H1 (cell line): ENCODE results near the gene LANCL1. TPM values are rescaled to one million over a fixed set of nuclear protein-coding genes. Genes with fewer than 3 reads are reported as not detected.

Experiments
- CTCF ChIA-PET: fragments of 300-600 bp; sonication (Branson Sonifier 250); formaldehyde crosslinking; loops from one replicate; lab custom pipeline; 2021; ENCODE audit not compliant: partially characterized antibody; lab: Charles Lee
- POLR2A ChIA-PET: fragments of 300-600 bp; sonication (Branson Sonifier 250); formaldehyde crosslinking; loops from one replicate; lab custom pipeline; 2021; ENCODE audit warnings: inconsistent platforms; ENCODE audit not compliant: partially characterized antibody; lab: Charles Lee
- DNase-seq, 2 experiments: peaks; one replicate each; pipeline versions ENCODE4 v3.0.0 to v3.0.0-alpha.2; 2010 to 2022; ENCODE audit warnings: low spot score in 2 of 2, low read depth in 1 of 2, mixed read lengths in 1 of 2
- FAIRE-seq: peaks from 2 replicates; lab custom pipeline; 2011; peaks lifted over from hg19 to GRCh38; lab: Jason Lieb, UNC
- H2AFZ ChIP-seq: 2 replicates; pipeline ENCODE4 v1.8.1; 2012; ENCODE audit warnings: low read length, inconsistent platforms
- H2AK5ac ChIP-seq: 2 replicates; pipeline ENCODE4 v1.6.1; 2013; ENCODE audit warnings: low read depth, low read length
- H2BK120ac ChIP-seq: replicated peaks from 2 replicates; pipeline ENCODE3; 2013; ENCODE audit warnings: low read depth, low read length, inconsistent platforms
- H2BK12ac ChIP-seq: 2 replicates; pipeline ENCODE4 v1.6.1; 2013; ENCODE audit warnings: low read depth, low read length
- H2BK15ac ChIP-seq: 2 replicates; pipeline ENCODE4 v1.6.1; 2013; ENCODE audit warnings: low read length
- H2BK20ac ChIP-seq: 2 replicates; pipeline ENCODE4 v1.6.1; 2013; ENCODE audit warnings: low read length
- H2BK5ac ChIP-seq: 2 replicates; pipeline ENCODE4 v1.6.1; 2013; ENCODE audit warnings: low read depth, low read length
- H3K14ac ChIP-seq: 2 replicates; pipeline ENCODE4 v1.6.1; 2013; ENCODE audit warnings: inconsistent platforms; ENCODE audit not compliant: insufficient read length
- H3K18ac ChIP-seq: 2 replicates; pipeline ENCODE4 v1.6.1; 2013; ENCODE audit warnings: low read length; ENCODE audit errors: extremely low read depth
- H3K23ac ChIP-seq: 2 replicates; pipeline ENCODE4 v1.6.1; 2013; ENCODE audit warnings: inconsistent platforms; ENCODE audit not compliant: insufficient read length
- H3K23me2 ChIP-seq: 2 replicates; pipeline ENCODE4 v1.6.1; 2013; ENCODE audit warnings: low read depth, low read length
- H3K27ac ChIP-seq: 2 replicates; pipeline ENCODE4 v1.6.1; 2011; ENCODE audit warnings: low read depth, low read length, inconsistent platforms
- H3K27me3 ChIP-seq, 4 experiments: replicated peaks in 1 of 4; 1 replicate in 1 of 4; 2 replicates in 3 of 4; pipeline versions ENCODE4 v1.6.1 to v1.8.1; 2011 to 2013; ENCODE audit warnings: low read length in 3 of 4, mild to moderate bottlenecking in 3 of 4, inconsistent platforms in 2 of 4, mixed read lengths in 2 of 4, moderate library complexity in 1 of 4; ENCODE audit not compliant: control insufficient read depth in 3 of 4, insufficient read depth in 3 of 4; ENCODE audit errors: extremely low read depth in 1 of 4
- H3K36me3 ChIP-seq, 4 experiments: 2 replicates each; pipeline versions ENCODE4 v1.6.1 to v1.8.1; 2011 to 2013; ENCODE audit warnings: mild to moderate bottlenecking in 4 of 4, low read length in 3 of 4, moderate library complexity in 2 of 4, control low read depth in 1 of 4, inconsistent platforms in 1 of 4; ENCODE audit not compliant: insufficient read depth in 4 of 4, control insufficient read depth in 2 of 4
- H3K4ac ChIP-seq: replicated peaks from 2 replicates; pipeline ENCODE3; 2013; ENCODE audit warnings: low read length, low read depth, mixed read lengths, inconsistent platforms; ENCODE audit not compliant: insufficient read length
- H3K4me1 ChIP-seq, 4 experiments: replicated peaks in 1 of 4; 1 replicate in 1 of 4; 2 replicates in 3 of 4; pipeline versions ENCODE4 v1.6.1 to v1.8.1; 2011 to 2013; ENCODE audit warnings: low read length in 3 of 4, inconsistent platforms in 2 of 4, mixed read lengths in 1 of 4; ENCODE audit not compliant: insufficient read depth in 4 of 4, control insufficient read depth in 3 of 4
- H3K4me2 ChIP-seq, 2 experiments: 2 replicates each; pipeline versions ENCODE4 v1.6.1 to v1.8.1; 2011 to 2013; ENCODE audit warnings: low read depth in 2 of 2, low read length in 2 of 2, control low read depth in 1 of 2, inconsistent platforms in 1 of 2, mild to moderate bottlenecking in 1 of 2; ENCODE audit not compliant: insufficient read depth in 1 of 2
- H3K4me3 ChIP-seq, 4 experiments: fragments of 200-600, 300-600 bp in 1 of 4; sonication (generic), shearing (Covaris generic), sonication (Bioruptor Twin) in 1 of 4; 2 replicates each; pipeline versions ENCODE4 v1.5.1 to v1.8.1; 2011 to 2016; ENCODE audit warnings: low read length in 4 of 4, low read depth in 3 of 4, control low read depth in 2 of 4, inconsistent platforms in 2 of 4, mild to moderate bottlenecking in 2 of 4, mixed read lengths in 1 of 4, moderate library complexity in 1 of 4; ENCODE audit not compliant: insufficient read depth in 2 of 4; ENCODE audit errors: extremely low read depth in 1 of 4
- H3K56ac ChIP-seq: replicated peaks from 2 replicates; pipeline ENCODE3; 2013; ENCODE audit warnings: low read depth, mild to moderate bottlenecking, mixed read lengths, low read length, inconsistent platforms; ENCODE audit not compliant: insufficient read length
- H3K79me1 ChIP-seq: 2 replicates; pipeline ENCODE4 v1.6.1; 2013; ENCODE audit warnings: low read depth, low read length, control low read depth
- H3K79me2 ChIP-seq, 2 experiments: 2 replicates each; pipeline versions ENCODE4 v1.6.1 to v1.8.1; 2012 to 2013; ENCODE audit warnings: low read length in 2 of 2, mild to moderate bottlenecking in 2 of 2, inconsistent platforms in 1 of 2; ENCODE audit not compliant: insufficient read depth in 2 of 2, control insufficient read depth in 1 of 2
- H3K9ac ChIP-seq, 4 experiments: replicated peaks in 1 of 4; 1 replicate in 1 of 4; 2 replicates in 3 of 4; pipeline versions ENCODE4 v1.6.1 to v1.8.1; 2011 to 2013; ENCODE audit warnings: low read depth in 3 of 4, low read length in 3 of 4, control low read depth in 2 of 4, mild to moderate bottlenecking in 2 of 4, moderate library complexity in 2 of 4, inconsistent platforms in 1 of 4; ENCODE audit errors: extremely low read depth in 1 of 4
- H3K9me3 ChIP-seq, 2 experiments: 2 replicates each; pipeline versions ENCODE4 v1.6.1 to v1.8.1; 2012 to 2013; ENCODE audit warnings: mild to moderate bottlenecking in 2 of 2, moderate library complexity in 2 of 2, control low read depth in 1 of 2, inconsistent platforms in 1 of 2, low read depth in 1 of 2, low read length in 1 of 2, mixed read lengths in 1 of 2; ENCODE audit not compliant: insufficient read depth in 2 of 2
- H4K20me1 ChIP-seq, 2 experiments: replicated peaks in 1 of 2; 2 replicates each; pipeline versions ENCODE3 to v1.8.1; 2011 to 2013; ENCODE audit warnings: inconsistent platforms in 2 of 2, low read length in 2 of 2, mild to moderate bottlenecking in 1 of 2; ENCODE audit not compliant: insufficient read depth in 2 of 2, control insufficient read depth in 1 of 2
- H4K5ac ChIP-seq: 2 replicates; pipeline ENCODE4 v1.6.1; 2013; ENCODE audit warnings: low read length, low read depth, mixed read lengths, inconsistent platforms; ENCODE audit not compliant: insufficient read length
- H4K8ac ChIP-seq: 2 replicates; pipeline ENCODE4 v1.8.0; 2013; ENCODE audit warnings: mild to moderate bottlenecking, moderate library complexity, low read length, inconsistent platforms; ENCODE audit not compliant: insufficient read depth; ENCODE audit errors: extremely low read depth
- H4K91ac ChIP-seq: replicated peaks from 2 replicates; pipeline ENCODE3; 2013; ENCODE audit warnings: low read length, mixed read lengths, inconsistent platforms; ENCODE audit not compliant: insufficient read length
- BACH1 ChIP-seq: IDR thresholded peaks from 2 replicates; pipeline ENCODE4 v1.6.1; 2012; ENCODE audit warnings: low read length, improper control_type of control experiment
- NANOG ChIP-seq: IDR thresholded peaks from 2 replicates; pipeline ENCODE4 v1.6.1; 2011; ENCODE audit warnings: low read length, low read depth, mild to moderate bottlenecking, inconsistent platforms; ENCODE audit not compliant: insufficient read depth, poor library complexity, severe bottlenecking
- SP2 ChIP-seq: IDR thresholded peaks from 2 replicates; pipeline ENCODE4 v1.6.1; 2012; ENCODE audit warnings: mild to moderate bottlenecking, low read length, inconsistent platforms
- WGBS, 2 experiments: shearing (Covaris generic) in 1 of 2; methylation state at CpG; one replicate each; pipeline versions ENCODE4 v1.1.6 to v1.1.7; 2013 to 2015; ENCODE audit warnings: low lambda C conversion rate in 2 of 2, mixed read lengths in 2 of 2, inconsistent platforms in 1 of 2, low coverage in 1 of 2, missing lambda C conversion rate in 1 of 2; ENCODE audit not compliant: insufficient replicate concordance in 2 of 2, insufficient coverage in 1 of 2, insufficient read length in 1 of 2; ENCODE audit errors: extremely low coverage in 1 of 2, missing lambda C conversion rate in 1 of 2; 5-methylcytosine and 5-hydroxymethylcytosine counted together
- polyA plus RNA-seq, 7 experiments: library from polyadenylated mRNA; depleted of rRNA in 3 of 7; stranded (reverse) in 5 of 7; unstranded in 2 of 7; fragments of >200 nt in 5 of 7; fragments of 200-250 nt in 2 of 7; gene quantifications; 1 replicate in 5 of 7; 2 replicates in 1 of 7; 4 replicates in 1 of 7; pipeline versions ENCODE4 v1.2.1 to v1.2.3, GENCODE V29; 2011 to 2013; ENCODE audit warnings: missing spikeins in 2 of 7, mixed read lengths in 2 of 7
- total RNA-seq: library from RNA; stranded (reverse); fragmentation: NEBNext Ultra II Directional; extraction: Animal tissue kit (Norgen Biotek cat#: 25700); gene quantifications from 2 replicates; pipeline ENCODE4 v1.2.1, GENCODE V29; 2021

LANCL1 gene
- total and polyA plus RNA-seq, 2 of the 8 experiments (the other 6 are each of a cell fraction or from before 2014, with no cell fraction given), result 26.2 to 48.7 TPM

- peaks cover 10 to 11% of the 10 kb centered on the region in 2 experiments for H3K9me3 ChIP-seq
- CTCF ChIA-PET, result no interaction called here
- H2AFZ ChIP-seq, result no peak overlapping the region
- 76% methylated on average over 3 of the region's 3 CpGs; no CpG with 5 or more reads in 1 of the 2 experiments for WGBS, 2 experiments
- H2BK20ac ChIP-seq, result no peak overlapping the region
- H4K91ac ChIP-seq, result no peak overlapping the region
- no peak overlapping the region for H2BK120ac ChIP-seq
- no peak overlapping the region for H3K9ac ChIP-seq
- no peaks in the 10 kb centered on the region for H3K79me2 ChIP-seq
- H3K18ac ChIP-seq, result no peak overlapping the region
- no peaks in the 10 kb centered on the region for H3K79me1 ChIP-seq
- no peak overlapping the region for H2BK12ac ChIP-seq
- H3K4me2 ChIP-seq, result no peak overlapping the region
- no peak for DNase-seq
- no peak overlapping the region for H2BK15ac ChIP-seq
- H4K5ac ChIP-seq, result no peak overlapping the region
- H4K20me1 ChIP-seq, result no peaks in the 10 kb centered on the region
- H3K4me3 ChIP-seq, result no peak overlapping the region
- H3K23me2 ChIP-seq, result no peaks in the 10 kb centered on the region
- POLR2A ChIA-PET, result no interaction called here
- TF ChIP-seq SP2, result no peak
- no peak for TF ChIP-seq NANOG
- TF ChIP-seq BACH1, result peak; percentile 53; the same call in 1 of the 2 replicates
- H3K36me3 ChIP-seq, result peaks cover 0 to 1% (median under 1%) of the 10 kb centered on the region in 4 experiments; a peak in 3 of 8 replicates
- H3K23ac ChIP-seq, result no peak overlapping the region
- H3K56ac ChIP-seq, result no peak overlapping the region
- H3K4ac ChIP-seq, result no peak overlapping the region
- H3K14ac ChIP-seq, result no peak overlapping the region
- no peaks in the 10 kb centered on the region for H3K27me3 ChIP-seq
- no peak overlapping the region for H2BK5ac ChIP-seq
- H3K27ac ChIP-seq, result no peak overlapping the region
- H3K4me1 ChIP-seq, result peaks cover 0 to 3% (median 0%) of the 10 kb centered on the region in 4 experiments; a peak in 1 of 7 replicates
- no peak overlapping the region for H2AK5ac ChIP-seq
- no peak overlapping the region for H4K8ac ChIP-seq
- no peak for FAIRE-seq
These were observed 54.6 kb downstream of the LANCL1 start for GRCh38 chr2:210421916-210422315.
